GM10266 (cell line): ENCODE measurements around the gene PALM3.
A peak's percentile ranks its signal among the peaks of the same experiment; 100 is the strongest.

ENCODE experiments used
- DNase-seq: peaks from one replicate; pipeline ENCODE4 v3.0.0; 2012; ENCODE audit errors: extremely low spot score
- CTCF ChIP-seq: IDR thresholded peaks from 2 replicates; pipeline ENCODE4 v1.5.1; 2012; ENCODE audit warnings: mild to moderate bottlenecking, low read depth; ENCODE audit not compliant: control insufficient read depth, insufficient read depth; ENCODE audit errors: missing control alignments

The PALM3 gene

GRCh38 chr19:14006766-14007562 lies 54.9 kb downstream of the PALM3 start:
- no peak for DNase-seq
- no peak for TF ChIP-seq CTCF

- no peak for TF ChIP-seq CTCF
- DNase-seq: peak; percentile 94
These were observed 55.7 kb downstream of the PALM3 start, which contains the start of gene RFX1 for GRCh38 chr19:14006085-14006765. Gene RFX1, minus strand, starts transcription at chr19:14006320. Its CDS starts 12,477 bp downstream, at chr19:13993843.

GRCh38 chr19:14005349-14006084 lies 56.4 kb downstream of the PALM3 start:
- TF ChIP-seq CTCF: no peak
- DNase-seq: peak; percentile 90

- peak; percentile 23 for DNase-seq
- no peak for TF ChIP-seq CTCF
These were observed 57.1 kb downstream of the PALM3 start for GRCh38 chr19:14004619-14005348.
